Limb (tissue), 2 donors: ENCODE measurements around the gene STX10.
"Not testable (repeated sequence)": the region's sequence is repeated elsewhere in the genome, so short reads cannot be mapped to it uniquely, and the experiment has no call there.

Experiments
- DNase-seq, 2 donors: peaks; one replicate each; pipeline ENCODE4 v3.0.0-alpha.2; 2016; ENCODE audit errors: extremely low spot score in 2 of 2

STX10 gene

DNA sequence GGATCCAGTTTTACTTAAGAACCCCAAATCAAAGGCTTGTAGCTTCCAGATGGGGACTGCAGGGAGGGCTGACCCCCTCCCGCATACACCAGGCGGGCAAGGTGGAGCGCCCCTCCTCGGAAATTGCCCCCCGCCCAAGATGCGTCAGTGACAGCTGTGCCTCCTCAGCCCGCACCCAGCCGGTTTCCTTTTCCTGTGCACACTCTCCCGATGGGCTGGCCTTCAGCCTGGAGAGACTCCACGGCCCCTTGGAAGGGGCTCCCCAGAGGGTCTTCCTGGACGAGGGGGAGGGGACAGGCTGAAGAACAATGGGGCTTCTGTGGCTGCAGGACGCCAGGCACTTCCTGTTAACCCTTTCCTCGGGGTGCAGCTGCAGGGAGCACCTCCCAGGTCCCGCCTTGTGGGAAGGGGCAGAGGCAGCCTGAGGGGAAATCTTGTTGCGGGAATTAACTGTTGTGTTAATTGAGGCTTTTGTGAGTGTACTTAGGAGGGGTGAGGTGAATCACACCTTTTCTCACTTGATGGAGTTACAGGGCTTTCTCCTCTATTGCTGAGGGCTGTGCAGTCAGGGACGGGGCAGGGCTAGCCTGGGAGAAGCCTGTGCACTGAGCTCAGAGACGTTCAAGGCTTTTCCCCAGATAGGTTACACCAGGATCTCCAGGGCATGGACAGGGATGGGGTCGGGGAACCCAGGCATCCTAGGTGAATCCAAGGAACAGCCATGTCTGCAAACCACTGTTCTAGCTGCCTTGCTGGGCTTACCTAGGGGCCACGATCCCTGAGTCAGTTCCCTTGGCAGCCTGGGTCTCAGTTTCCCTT is 14.4 kb upstream of the STX10 start:
- DNase-seq = peak; percentile 80 to 87

DNA sequence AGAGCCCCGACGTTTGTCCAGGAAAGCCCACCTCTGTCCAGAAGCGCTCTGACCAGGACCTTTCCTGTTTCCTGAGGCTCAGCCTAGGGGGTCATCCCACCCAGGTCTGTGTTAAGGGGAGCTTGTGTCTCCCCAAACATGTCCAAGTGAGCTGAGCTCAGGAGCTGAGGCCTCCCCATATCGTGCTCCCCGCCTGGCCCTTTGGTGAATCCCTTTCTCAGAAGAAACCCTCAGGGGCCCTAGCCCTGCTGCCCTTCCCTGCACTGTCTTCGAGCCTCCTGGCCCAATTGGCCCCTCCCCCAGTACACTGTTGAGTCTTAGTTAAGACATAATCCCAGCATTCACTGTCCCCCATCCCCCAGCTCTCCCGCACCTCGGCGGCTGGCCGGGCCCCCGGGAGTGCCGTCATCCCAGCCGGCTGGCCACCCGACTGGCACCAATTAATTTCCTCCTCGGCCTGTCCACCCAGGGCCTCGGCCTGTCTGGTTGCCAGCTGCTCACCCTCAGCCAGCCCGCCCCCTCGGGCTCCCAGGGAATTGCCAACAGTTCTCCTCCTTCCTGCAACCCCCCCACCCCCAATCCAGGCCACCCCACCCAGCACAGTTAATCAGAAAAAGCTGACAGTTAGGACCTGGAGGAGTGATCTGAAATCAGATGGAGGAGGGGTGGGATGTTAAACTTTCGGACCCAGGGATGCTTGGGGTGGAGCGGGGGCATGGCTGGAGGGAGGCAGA is 13.6 kb upstream of the STX10 start:
- peak; percentile 64 to 82 for DNase-seq

DNA sequence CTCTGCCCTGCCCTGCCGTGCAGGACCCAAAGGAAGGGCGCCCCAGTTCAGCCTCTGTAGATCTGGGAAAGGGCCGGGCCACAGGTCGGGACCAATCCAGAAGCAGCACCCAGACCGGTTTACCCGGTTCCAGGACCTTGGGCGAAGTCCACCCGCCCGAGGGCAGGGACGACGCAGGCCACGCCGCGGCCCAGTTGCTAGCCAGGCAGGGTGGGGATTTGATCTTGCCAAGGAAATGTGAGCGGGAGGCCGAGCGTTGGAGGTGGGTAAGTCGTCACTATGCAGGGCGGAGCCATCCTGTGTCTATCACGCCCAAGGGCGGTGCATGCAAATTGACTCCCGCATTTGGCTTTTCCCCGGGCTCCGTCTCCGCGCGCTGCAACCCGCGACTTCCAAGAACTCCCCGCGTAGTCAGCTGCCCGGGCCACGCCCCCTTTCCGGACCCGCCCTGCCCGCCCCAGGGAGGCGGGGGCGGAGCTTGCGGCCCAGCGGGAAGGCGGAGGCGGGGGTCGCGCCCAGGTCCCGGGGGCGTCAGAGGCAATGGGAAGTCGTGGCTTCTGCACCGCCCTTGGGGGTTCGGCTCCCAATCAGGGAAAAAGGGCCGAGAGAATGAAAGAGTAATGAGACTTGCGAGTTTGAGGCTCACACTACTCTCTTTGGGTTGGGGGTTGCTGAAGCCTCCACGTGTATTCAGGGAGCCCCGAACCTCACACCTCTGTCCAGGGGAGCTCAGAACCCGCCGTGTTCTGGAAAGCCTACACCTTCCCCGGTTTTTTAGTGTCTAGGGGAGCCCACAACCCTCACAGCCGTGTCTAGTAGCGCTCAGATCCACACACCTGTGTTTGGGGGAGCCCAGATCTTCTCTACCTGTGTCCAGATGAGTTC is 12.8 kb upstream of the STX10 start:
- DNase-seq = peak; percentile 93 to 95

DNA sequence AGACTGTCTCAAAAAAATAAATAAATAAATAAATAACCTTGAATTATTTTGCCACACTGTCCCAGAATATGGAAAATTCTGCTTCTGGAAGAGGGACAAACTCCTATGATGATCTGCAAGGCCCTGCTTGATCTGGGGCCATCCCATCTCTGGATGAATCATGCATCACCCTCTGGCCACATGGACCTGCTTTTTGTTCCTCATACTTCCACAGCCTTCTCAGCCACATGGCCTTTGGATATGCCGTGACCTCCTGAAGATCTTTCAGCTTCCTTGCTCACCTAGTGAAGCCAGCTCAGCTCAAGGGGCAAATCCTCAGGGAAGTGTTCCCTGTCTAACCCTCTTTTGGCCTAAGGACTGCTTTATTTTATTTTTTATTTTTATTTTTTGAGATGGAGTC is 10.4 kb upstream of the STX10 start:
- DNase-seq = no peak

DNA sequence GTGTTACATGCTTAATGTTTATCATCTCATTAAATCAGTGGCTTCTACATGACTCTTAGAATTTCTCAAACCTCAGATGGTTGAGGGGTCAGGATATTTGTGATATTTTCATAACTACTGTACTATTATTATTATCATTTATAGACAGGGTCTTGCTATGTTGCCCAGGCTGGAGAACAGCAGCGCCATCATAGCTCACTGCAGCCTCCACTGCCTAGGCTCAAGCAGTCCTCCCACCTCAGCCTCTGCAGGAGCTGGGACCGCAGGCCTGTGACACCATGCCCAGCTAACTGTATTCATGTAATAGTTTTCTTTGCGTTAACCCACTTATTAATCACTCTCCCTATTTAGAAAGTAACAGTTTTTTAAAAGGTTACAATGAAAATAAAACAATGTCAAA is 9.5 kb upstream of the STX10 start:
- no peak for DNase-seq

DNA sequence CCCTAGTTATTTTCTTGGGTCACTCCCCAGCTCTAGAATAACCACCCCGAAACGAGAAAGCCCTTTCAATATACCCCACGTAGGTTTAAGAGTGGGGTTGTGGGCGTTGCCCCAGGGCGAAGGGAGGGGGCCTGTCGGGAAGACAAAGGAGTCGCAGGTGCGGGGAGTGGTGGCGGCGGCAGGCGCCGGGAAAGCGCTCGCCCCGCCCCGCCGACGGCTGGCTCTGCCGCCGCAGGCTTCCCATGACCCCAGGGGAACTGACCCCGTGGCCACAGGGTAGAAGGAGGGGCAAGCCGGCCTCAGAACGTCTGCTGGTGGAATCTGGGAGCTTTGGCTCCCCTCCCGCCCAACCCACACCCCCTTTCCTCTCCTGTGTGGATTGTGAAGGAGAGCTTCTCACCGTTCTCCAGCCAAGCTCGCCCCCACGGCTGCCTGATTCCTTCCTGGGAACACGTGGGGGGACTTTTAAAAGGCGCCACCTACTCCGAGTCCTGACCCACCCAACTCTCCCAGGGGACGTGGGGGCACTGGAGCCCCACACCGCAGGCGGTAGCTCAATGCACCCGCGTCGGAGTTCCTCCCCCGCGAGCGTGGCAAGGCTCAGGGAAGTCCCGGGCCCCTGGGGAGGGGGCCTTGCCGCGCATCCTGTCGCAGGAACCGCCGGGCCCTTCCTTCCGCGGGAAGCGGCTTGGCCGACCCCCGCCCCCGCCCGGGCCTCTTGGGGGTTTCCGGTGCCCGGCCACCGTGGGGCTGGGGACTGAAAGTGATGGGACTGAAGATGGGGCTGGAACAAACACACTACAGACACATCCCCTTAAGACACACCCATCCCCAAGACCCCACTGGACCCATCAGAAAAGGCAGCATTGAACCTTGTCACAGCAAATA is 5.5 kb upstream of the STX10 start:
- DNase-seq = peak; percentile 46 to 87

DNA sequence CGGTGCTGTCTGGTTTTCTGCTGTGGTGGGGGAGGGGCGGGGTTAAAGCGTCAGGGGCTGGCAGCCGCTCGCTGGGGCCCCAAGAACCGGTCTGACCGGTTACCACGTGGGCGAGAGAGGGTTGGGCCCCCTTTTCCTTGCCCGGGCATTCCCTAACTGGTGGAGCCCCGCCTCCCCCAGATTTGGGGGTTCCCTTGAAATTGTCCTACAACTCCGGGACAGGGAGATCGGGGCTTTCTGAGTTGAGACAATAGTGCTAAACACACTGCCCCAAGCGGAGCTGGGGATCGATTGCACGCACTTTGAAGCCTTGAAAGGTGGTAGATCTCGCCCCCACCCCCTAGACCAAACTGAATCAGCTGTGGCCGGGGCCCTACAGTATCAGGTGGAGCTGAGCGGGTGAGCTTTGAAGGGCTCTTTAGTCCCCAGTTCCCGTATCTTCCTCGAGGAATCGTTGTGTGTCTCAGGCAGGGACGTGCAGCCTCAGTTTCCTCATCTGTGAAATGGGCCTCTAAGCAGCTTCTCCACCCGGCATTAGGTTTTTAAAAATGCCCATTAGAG is 4.8 kb upstream of the STX10 start:
- DNase-seq = peak; percentile 36 to 87

DNA sequence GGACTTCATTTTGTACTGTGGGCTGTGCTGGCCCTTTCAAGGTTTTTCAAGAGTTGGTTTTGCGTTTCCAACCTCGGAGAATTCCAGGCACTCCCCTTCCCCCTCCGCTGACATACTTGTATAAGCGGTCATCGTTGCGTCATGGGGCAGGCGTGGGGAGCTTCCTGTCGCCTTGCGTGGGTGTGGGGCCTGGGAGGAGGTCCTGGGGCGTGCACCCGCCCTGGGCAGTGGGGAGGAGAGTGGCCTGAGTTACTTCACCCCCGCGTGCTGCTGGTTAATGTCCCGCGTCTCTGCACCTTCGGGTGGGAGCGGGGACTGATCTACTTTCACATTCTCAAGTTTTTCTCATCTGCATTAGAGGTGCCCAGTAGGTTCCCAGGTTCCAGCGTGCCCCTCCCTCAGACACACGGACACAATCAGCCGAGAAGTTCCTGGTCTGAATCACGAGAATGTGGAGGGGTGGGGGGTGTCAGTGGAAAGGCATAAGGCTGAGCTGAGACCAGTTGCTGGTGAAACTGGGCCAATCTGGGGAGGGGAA is 4.1 kb upstream of the STX10 start:
- DNase-seq = peak; percentile 80 to 82

DNA sequence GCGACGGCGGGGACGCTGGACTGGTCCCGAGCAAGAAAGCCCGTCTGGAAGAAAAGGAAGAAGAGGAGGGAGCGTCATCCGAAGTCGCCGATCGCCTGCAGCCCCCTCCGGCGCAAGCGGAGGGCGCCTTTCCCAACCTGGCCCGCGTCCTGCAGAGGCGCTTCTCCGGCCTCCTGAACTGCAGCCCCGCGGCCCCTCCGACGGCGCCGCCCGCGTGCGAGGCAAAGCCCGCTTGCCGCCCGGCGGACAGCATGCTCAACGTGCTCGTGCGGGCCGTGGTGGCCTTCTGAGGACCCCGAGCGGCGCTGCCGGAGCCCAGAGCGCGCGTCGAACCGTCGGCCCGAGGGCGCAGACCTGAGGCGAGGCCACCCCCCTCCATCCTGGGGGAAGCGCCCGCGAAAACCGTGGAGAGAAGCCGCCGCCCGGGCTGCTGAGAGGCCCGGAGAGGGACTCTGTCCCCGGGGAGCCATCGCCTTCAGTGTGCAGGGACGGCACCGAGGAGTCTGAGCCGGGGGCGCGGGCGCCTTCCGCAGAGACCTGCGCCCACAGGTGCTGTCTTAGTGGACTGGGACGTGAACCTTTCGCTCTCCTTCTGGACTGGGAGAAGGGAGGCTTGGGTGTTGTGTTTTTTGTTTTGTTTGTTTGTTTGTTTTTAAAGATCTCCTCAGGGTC is 3.5 kb upstream of the STX10 start:
- DNase-seq = peak; percentile 21 to 64

DNA sequence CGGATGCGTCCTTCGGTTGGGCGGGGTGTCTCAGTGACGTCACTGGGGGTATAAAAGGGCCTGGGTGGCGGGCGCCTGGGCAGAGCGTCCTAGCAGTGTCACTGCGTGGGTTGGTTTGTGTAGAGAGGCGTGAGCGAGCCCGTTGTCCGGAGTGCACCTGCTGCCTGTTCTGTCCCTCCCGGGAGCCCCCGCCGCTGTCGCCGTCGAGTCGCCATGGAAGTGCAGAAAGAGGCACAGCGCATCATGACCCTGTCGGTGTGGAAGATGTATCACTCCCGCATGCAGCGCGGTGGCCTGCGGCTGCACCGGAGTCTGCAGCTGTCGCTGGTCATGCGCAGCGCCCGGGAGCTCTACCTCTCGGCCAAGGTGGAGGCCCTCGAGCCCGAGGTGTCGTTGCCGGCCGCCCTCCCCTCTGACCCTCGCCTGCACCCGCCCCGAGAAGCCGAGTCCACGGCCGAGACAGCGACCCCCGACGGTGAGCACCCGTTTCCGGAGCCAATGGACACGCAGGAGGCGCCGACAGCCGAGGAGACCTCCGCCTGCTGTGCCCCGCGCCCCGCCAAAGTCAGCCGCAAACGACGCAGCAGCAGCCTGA is 2.9 kb upstream of the STX10 start:
- peak; percentile 94 to 99 for DNase-seq

DNA sequence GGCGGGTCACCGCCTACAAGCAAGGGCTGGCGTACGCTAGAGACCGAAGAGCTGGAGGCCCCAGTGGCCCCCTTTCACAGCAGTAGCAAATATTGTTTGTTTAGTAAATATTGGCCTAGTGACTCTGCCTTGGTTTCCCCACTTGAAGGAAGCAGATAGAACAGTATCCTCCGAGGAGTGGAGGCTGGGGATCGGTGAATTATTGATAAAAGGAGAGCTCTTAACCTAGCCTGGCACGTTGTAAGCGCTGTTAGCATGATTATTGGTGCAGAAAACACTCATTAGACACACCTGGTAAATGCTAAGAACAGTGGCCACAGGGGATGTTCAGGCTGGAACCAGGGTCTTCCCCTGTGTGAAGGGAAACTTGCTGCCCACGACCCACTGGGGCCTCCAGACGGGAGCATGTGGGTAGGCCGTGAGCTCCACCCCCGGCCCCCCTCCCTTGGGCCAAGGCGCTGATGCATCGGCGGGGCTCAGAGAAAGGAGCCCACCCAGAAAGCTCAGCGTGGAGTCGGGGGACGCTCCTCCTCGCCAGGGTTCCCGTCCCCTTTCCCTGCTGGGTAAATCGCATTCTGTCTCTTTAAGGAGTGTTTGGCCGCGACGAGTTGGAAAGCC is 2.3 kb upstream of the STX10 start:
- DNase-seq = no peak

DNA sequence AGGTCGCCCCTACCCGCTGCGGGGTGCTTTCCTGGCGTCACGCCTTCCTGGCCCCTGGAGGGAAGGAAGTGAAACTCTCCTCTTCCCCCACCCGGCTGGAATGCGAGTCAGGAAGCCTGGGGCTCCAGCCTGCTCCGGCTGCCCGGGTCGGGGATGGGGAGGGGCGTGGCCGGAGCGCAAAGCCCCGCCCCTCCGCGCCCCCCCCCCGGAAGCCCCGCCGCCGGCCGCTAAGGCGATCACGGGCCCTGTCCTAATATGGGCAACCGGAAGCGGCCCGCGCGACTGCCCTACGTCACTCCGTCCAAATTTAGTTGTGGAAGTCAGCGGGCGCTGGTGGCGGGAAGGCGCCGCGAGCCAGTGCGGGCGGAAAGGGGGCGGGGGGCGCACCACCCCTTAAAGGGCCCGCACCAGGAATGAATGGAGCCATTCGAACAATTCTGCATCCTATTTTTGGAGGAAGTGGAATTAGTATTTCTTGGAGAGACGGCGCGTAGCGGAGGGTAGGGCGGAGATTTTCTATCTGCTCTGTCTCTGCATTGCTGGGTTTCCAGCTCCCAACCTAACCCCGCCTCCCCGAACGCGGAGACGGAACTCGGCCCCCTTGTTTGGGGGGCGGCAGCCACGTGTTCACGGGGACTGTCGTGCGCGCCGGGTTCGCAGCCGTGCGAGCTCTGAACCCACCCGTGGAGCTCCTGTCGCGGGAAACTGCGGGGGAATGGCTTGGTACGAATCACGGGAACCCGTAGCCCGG is 1.6 kb upstream of the STX10 start:
- DNase-seq = peak; percentile 98 to 99

DNA sequence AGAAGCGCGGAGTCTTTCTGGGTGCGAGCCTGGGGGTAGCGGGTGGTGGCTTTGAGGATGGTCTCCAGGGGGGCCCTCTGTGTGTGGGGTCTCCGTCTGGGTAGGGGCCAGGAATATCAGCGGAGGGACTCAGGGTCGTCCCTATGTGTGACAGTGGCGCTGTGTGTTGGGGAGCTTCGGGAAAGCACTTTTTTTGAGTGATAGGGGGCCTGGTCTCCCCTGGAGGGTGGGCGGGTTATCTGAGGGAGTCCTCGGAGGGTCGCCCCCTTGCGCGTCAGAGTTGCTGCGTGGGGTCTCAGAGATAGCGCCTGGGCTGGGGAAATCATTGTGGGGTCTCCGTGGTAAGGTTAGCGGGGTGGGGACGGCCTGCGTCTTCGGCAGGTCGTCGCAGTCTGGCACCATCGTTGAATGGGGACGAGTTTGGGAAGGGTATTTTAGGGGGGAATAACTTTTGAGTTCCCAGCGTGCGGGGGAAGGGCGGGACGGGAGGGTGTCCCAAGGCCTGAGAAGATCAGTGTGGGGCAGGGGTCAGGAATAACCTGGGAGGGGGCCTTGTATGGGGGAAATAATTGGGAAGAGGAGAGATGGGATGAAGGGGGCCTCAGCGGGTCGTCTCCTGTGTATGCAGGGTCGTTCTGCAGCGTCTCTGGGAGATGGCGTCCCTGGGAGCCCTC is 893 bp upstream of the STX10 start:
- DNase-seq = no peak

DNA sequence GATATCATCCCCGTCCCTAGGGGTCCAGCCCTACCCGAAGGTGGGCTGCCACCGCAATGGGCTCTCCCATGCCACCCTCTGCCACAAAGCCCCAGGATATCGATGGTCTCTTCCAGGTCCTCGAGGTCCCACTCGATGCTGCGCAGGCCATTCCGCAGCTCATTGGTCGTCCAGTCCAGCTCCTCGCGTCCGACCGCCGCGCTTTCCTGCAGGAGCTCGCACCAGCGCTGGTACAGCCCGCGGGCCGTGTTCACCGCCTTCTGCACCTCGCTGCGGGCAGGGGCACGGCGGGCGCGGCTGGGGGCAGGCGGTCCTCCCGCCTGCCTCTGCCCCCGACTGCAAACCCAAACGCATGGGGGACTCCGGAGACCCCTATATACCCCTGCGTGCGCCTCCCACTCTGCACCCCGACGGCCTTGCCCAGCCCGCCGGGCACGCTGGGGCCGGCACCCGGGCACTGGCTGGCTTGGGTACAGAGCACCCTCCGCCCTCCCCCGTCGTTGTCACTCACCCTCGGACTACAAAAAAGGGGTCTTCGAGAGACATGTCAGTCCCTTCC is 468 bp downstream of the STX10 start:
- DNase-seq = no peak

DNA sequence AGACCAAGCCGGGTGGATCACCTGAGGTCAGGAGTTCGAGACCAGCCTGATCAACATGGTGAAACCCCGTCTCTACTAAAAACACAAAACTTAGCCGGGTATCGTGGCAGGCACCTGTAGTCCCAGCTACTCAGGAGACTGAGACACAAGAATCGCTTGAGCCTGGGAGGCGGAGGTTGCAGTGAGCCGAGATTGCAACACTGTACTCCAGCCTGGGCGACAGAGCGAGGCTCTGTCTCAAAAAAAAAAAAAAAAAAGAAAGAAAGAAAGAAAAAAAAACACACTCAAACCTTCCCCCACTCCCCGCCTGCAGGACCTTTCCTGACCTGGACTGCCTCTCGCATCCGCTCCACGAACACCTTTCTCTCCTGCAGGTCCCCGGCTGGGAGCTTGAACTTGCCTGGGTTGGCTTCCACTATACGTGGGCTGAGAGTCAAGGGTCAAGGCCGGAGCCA is 975 bp downstream of the STX10 start:
- not testable (repeated sequence) for DNase-seq

DNA sequence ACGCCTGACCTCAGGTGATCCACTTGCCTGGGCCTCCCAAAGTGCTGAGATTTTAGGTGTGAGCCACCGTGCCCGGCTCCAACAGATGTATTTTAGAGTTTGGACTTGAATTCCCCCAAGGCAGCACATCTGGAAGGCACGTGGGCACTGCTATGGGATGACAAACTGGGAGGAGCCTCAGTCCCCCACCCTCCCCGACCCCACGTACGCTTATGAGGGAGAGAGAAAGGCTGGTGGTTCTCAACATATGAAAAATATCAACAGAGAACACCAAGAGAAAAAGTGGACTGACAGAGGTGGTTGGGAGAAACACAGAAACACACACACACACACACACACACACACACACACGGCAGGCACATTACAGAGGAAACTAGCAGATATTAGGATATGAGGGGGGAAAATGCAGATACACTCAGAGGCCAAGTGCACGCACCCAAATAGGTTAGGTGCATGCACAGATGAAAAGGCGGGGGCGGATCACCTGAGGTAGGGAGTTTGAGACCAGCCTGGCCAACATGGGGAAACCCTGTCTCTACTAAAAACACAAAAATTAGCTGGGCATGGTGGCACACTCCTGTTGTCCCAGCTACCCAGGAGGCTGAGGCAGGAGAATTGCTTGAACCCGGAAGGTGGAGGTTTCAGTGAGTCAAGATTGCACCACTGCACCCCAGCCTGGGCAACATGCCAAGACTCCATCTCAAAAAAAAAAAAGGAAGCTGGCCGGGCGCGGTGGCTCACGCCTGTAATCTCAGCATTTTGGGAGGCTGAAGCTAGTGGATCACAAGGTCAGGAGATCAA is 3.2 kb downstream of the STX10 start:
- DNase-seq = no peak
